ENCODE results near the gene ABHD2.

DNA sequence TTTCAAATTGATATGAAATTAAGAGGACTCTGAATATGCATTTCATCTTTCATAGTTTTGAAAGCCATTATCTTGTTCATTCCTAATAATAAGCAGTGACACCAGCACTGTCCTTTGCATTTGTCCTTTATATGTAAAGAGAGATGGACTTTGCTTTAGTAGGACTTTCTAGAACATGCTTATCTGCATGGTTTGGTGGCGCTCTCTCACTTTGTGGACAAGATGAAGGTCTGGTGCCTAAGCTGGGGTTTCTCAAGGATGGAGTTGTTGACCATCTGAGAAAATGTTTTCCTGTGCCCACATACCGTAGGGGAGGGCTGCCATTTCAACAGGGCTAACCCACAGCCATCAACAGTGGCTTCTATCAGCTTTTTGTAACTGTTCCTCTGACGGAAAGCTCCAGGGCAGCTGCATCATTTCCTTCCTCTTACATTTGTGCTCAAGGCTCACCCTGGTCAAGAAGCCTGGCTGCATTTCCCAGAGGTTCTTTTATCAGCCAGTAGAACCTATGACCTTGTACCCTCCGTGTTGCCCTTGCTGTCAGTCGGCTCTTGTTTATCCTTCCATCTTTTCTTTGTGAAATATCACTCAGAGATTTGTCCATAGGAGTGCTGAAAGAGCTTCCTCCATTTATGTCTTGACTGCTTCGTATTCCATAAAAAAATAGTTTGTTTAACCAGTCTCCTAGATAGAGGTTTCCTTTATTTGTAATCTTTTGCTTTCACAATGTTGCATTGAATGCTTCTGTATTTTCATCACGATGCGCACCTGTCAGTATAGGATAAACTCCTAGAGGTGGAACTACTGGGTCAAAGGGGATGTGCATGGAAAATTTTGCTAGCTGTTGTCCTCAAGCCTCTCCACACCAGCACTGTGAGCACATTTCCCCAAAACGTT is 44.6 kb downstream of the ABHD2 start:
- TF ChIP-seq, protein P1, sequence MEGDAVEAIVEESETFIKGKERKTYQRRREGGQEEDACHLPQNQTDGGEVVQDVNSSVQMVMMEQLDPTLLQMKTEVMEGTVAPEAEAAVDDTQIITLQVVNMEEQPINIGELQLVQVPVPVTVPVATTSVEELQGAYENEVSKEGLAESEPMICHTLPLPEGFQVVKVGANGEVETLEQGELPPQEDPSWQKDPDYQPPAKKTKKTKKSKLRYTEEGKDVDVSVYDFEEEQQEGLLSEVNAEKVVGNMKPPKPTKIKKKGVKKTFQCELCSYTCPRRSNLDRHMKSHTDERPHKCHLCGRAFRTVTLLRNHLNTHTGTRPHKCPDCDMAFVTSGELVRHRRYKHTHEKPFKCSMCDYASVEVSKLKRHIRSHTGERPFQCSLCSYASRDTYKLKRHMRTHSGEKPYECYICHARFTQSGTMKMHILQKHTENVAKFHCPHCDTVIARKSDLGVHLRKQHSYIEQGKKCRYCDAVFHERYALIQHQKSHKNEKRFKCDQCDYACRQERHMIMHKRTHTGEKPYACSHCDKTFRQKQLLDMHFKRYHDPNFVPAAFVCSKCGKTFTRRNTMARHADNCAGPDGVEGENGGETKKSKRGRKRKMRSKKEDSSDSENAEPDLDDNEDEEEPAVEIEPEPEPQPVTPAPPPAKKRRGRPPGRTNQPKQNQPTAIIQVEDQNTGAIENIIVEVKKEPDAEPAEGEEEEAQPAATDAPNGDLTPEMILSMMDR (IDR thresholded peaks at IDR 0.05; ENCODE audit: low read length), result no peak
- no peak for TF ChIP-seq EZH2 (optimal IDR thresholded peaks at IDR 0.05; ENCODE audit: low read depth, low read length)

All from MM.1S (cell line).